D721Med (cell line): ENCODE measurements around the gene LSM14A.

Source experiments
- DNase-seq: peaks from one replicate; pipeline ENCODE4 v3.0.0; 2011; ENCODE audit warnings: low spot score; ENCODE audit not compliant: insufficient read length
- FAIRE-seq: peaks from 2 replicates; lab custom pipeline; 2011; peaks lifted over from hg19 to GRCh38; lab: Jason Lieb, UNC
- CTCF ChIP-seq: IDR thresholded peaks from 2 replicates; pipeline ENCODE4 v1.5.1; 2012; ENCODE audit warnings: mild to moderate bottlenecking, control low read depth; ENCODE audit not compliant: insufficient read depth; ENCODE audit errors: missing control alignments

The LSM14A gene

GRCh38 chr19:34134190-34135053 is 37.9 kb upstream of the LSM14A start:
- no peak for TF ChIP-seq CTCF
- FAIRE-seq (no peak), DNase-seq (peak; percentile 91)

- FAIRE-seq = no peak
These were observed 37.1 kb upstream of the LSM14A start for GRCh38 chr19:34135054-34135800.

GRCh38 chr19:34135821-34136611 is 36.3 kb upstream of the LSM14A start:
- TF ChIP-seq CTCF = no peak
- FAIRE-seq (no peak), DNase-seq (no peak)

More at GRCh38 chr19:34135054-34135800, 37.1 kb upstream of the LSM14A start:
- TF ChIP-seq CTCF = no peak
- no peak for DNase-seq

GRCh38 chr19:34141025-34141424 is 31.3 kb upstream of the LSM14A start:
- FAIRE-seq (no peak), DNase-seq (no peak)
- TF ChIP-seq CTCF = no peak

- no peak for TF ChIP-seq CTCF
- FAIRE-seq (no peak), DNase-seq (no peak)
These were observed 29.9 kb upstream of the LSM14A start for GRCh38 chr19:34142440-34142839.

- TF ChIP-seq CTCF = peak; percentile 77
- DNase-seq = peak; percentile 41
- no peak for FAIRE-seq
These were observed 26.5 kb upstream of the LSM14A start for GRCh38 chr19:34145741-34146202.
